HG02798 (cell line): ENCODE data around the gene IQCH.

Source experiments
- ATAC-seq: cut with Tn5 transposase; IDR thresholded peaks from one replicate; pipeline ENCODE4 v1.9.1; 2021; ENCODE audit warnings: mild to moderate bottlenecking; ENCODE audit not compliant: unreplicated experiment, poor library complexity

Gene IQCH

DNA sequence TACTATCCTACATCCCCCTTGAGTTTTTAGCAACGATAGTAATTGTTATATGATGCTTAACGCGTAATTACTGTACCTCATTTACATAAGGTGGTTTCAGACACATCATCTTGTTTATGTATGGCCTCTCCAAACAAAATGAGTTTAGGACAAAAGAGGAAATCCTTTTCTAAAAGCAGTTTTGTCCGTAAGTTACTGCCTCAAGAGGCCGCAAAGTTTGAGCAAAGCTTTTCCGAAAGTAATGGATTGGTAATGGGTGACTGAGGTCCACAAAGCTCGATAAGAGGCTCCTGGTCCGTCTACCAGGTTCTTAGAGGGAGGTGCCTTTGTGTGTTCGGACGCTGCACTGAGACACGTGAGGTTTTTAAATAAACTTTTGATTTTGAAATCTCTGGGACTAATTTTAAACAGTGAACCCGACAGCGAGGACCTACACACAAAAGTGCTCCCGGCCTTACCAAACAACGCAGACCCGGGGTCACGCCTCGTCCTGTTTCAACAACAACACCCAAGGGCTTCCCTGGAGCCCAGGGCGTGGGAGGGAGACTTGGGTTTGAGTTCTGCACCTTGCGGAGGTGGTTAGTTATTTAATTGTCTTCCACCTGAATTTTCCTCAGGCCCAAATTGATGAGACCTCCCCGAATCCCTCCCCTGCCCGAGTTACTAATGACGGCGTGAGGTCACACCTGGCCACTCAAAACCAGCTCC is 265.9 kb downstream of the IQCH start:
- no peak for ATAC-seq

DNA sequence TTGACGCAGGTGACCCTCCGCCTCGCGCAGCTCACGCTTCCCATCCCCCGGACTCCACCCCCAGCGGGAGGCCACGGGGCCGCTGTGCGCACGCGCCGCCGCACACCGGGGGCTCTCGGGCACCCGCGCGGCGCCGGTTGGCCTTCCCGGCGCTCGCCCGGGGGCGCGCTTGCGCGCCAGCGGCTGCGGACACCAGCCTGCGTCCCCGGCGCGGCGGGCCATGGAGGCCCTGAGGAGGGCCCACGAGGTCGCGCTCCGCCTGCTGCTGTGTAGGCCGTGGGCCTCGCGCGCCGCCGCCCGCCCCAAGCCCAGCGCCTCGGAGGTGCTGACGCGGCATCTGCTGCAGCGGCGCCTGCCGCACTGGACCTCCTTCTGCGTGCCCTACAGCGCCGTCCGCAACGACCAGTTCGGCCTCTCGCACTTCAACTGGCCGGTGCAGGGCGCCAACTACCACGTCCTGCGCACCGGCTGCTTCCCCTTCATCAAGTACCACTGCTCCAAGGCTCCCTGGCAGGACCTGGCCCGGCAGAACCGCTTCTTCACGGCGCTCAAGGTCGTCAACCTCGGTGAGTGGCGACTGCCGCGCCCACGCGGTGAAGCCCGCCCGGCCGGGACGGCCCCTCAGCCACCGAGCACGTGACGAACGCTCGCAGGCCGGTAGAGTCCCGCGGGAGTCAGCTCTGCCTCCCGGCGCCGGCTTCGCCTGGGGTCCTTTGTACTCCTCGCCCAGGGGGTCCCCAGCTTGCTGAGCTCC is 266.6 kb downstream of the IQCH start, which contains the start of gene C15orf61:
Gene C15orf61, plus strand, starts transcription at position 103 of the 754 bp plus-strand sequence. Its CDS starts 118 bp downstream, at position 221.
- peak; percentile 84 for ATAC-seq

DNA sequence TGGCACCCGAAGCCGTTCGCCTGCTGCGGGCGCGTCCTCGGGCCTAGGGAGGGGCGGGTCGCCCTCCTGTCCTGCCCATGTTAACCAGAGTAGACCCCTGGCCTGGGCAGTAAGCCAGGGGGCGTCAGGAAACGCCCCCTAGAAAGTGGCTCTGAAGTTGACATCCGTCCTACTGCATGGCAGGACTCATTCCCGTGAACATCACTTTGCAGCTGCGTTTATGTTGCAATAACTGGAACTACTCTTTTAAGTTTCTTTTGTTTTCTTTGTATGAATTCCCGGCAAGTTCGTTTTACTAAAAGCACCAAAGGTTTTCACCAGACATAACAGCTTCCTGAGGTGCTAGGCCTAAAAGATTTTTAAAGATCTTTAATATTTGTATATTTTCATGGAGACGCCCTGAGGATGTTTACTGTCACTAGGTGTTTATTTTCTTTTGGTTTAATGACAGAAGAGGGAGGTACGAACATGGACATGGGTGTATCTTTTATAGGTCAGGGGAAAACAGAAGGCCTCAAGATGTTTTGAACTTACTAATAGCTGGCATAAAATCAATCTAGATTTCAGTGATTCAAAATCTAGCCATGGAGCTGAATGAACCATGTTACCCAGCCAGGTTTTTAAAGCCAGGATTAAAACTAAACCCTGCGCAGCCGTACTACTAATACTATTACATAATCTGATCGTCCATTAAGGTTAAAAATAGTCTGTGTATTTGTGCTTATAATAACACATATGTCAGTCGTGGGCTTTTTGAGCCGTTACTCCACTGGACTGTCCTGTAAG is 267.4 kb downstream of the IQCH start:
- ATAC-seq = no peak

DNA sequence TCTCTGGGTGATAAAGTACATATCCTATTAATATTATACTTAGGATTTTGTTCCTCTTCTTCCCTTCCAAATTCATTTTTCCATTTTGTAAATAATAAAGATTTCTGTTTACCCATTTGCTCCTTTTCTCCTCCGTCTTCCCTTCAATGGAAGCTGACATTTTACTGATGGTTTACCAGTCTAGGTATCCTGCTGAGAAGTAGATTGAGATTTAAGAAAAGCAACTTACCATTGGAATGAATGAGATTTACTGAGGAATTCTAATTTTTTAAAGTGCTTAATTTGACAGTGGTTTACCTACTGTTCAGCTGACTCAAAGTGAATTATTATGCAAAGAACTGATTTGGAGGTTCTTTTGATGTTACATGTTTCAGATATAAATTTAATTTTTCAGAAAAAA is 268.7 kb downstream of the IQCH start:
- ATAC-seq = no peak

DNA sequence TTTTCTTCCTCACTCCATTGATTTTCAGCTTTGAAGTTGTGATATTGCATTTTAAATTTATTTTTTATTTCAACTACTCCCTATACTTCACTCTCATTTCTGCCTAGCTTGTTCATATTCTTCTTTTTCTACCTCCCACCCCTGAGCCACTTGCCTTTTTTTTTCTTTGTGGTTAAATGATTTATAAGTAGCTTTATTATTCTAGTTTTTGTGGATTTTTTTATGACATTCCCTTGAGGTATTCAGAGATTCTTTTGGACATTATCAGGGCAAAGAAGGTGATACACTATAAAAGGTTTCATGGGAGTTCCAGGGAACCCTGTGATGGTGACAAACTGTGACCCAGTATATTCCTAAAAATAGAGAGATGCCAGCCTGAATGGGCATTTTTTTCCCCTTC is 269.6 kb downstream of the IQCH start:
- no peak for ATAC-seq

DNA sequence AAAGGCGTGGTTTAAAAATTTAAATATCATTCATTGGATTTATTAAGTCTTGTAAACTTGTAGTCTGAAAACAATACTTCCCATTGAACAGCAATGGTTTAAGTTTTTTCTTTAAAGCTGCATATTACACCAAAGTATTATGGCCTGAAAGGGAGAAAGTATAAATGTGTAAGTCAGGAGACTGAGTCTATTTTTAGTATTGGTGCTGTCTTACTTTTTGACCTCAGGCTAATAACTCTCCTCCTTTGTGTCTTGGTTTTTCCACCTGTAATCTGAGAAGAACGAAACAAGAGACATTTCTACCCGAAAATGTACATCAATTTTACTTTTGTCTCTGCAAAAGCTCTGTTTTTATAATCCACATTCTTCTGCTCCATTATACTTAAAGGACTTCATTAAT is 273.9 kb downstream of the IQCH start:
- ATAC-seq = no peak

DNA sequence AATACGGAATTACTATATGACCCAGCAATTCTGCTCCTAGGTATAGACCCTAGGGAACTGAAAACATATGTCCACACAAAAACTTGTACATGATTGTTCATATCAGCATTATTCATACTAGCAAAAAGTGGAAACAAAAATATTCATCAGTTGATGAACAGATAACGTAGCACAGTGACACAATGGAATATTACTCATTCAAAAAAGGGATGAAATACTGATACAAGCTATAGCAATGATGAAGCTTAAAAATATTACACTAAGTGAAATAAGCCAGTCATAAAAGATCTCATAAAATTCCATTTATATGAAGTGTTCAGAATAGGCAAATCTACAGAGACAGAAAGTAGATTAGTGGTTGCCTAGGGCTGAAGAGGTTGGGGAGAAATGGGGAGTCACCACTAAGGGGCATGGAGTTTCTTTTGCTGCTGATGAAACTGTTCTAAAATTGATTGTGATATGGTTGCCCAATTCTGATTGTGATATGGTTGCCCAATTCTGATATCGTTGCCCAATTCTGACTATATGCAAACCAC is 276.9 kb downstream of the IQCH start:
- no peak for ATAC-seq

DNA sequence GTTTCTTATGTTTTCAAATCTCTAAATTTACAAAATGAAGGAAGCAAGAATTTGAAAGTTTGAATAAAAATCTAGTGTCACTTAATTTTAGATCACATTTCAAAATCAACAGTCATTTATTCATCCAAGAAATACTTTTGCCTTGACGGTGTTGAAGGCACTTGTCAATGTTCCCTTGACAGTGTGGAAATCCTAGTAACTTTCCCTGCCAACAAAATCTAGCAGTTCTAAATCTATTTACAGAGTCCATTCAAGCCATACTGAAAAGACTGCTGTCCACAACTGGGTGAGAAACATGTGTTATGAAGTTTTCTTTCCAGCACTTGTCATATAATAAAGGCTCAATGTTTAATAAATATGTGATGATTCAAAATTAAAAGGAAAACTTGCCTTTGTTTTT is 279.3 kb downstream of the IQCH start:
- no peak for ATAC-seq

DNA sequence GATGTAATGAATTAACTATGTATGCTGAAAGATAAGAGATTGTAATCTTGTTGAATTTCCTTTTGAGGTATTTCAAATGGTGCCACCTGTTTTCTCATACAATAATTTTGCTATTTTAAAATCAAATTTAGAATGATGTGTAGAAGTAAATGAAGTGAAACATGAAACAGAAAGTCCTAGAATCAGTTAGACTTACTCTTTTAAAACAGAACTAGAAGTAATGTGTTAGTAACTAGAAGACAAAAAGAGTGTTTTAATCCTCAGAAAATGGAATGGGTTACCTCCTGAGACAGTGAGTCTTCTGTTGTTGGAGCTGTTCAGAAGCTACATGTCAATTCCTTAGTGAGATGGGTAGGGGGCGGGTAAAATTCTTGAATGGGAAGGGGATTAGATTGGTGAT is 279.8 kb downstream of the IQCH start:
- ATAC-seq = no peak

DNA sequence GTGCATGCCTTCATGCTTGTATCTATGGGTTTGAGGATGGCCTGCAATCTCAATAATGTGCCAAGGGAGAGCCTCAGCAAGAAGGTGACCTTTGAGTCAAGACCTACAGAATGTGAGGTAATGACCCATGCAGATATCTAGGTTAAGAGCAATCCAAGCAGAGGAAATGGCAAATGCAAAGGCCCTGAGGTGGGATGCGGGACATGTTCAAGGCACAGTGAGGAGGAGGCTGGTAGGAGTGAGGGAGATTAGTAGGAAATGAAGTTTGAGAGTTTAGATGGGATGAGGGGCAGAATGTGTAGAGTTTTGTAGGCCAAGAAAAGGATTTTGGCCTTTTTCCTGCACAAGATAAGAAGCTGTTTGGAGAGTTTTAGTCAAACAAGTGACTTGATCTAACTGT is 283.2 kb downstream of the IQCH start:
- ATAC-seq = no peak

DNA sequence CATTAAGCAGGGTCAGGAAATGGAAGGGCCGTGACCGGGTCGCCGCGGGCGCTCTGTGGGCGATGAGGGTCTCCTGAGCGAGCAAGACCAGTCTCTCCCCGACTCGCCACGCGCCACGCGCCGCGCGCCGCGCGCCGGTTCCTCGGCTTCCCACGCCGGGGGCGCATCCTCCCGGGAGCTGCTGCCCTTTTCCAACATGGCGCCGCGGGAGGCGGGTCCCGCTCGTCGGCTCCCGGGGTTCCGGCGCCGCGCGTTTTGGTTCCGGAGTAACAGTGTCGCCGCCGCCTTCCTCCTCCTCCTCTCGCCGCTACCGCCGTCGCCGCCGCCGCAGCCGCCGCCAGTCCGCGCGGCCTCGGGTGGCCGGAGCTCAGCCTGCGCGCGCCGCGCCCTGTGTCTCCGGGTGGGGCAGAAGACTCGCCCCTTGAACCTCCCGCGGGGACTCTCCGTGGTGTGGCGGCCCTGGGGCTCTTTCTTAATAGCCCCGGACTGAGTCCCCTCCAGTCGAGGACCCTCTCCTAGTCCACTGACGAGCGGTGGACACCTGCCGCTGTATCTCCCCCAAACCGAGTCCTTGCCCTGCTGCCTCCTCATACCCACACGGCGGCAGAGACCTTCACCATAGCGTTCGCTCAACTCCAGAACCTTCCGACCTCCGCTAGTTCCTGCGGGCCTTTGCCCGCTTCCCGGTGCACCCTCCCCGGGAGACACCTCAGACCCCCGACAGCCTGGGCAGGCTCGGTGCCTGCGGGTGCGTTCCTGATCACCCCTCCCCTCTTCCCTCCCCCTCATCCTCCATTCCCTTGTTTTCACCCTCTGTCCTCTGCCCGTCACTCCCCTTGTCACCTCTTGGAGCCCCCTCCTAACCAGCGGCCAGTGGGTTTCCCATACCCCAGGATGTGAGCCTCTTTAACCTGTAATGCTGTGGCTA is 288.1 kb downstream of the IQCH start, which contains the start of gene MAP2K5:
Gene MAP2K5, plus strand, starts transcription at position 284 of the 928 bp plus-strand sequence. Its CDS starts 633 bp downstream, at position 917.
- ATAC-seq = peak; percentile 71

DNA sequence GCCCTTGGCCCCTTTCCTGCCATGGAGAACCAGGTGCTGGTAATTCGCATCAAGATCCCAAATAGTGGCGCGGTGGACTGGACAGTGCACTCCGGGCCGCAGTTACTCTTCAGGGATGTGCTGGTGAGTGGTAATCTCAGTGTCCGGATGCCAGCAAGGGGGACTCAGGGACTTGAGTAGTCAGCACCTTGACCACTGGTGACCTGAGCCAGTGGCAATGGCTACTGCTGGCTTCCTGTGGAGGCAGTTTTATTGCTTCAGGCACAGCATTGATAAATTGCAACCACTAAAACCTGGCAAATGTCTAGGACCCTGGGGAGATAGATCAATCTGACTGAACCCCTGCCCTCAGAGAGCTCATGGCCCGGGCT is 288.7 kb downstream of the IQCH start:
- ATAC-seq = no peak

DNA sequence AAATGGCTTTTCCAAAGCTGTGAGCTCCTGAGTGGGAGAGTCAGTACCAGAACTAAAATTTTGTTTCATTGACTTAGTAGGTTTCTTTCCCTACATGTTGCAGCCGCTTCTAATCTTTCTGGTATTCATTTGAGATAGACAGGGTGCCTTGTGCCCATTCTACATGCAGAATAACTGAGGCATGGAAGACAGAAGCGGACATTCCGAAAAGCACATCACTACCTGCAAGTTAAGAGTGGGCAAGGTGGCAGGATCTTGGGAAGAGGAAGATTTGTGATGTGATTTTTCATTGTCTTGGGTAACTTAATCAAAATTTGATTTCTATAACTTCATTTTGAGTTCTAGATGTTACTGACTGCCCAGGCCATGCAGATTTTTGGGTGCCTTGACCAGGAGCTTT is 289.9 kb downstream of the IQCH start:
- no peak for ATAC-seq

DNA sequence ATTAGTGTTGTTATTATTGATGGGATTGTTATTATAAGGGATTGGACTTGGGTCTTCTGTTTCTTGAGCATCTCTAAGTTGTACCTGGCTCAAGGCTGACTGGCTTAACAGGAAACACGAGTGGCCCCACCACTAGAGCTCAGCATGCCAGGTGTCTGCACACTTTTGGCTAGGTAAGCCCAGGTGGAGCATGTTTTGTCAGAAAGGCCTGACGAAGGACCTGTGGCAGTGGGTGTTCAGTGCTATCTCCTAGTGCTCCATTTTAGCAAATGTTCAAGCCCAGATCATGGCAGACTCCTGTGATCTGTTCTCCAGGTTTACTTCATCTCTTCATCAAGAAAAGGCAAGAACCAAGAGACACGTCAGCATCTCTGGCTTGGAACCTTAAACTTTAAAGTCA is 291.3 kb downstream of the IQCH start:
- no peak for ATAC-seq

DNA sequence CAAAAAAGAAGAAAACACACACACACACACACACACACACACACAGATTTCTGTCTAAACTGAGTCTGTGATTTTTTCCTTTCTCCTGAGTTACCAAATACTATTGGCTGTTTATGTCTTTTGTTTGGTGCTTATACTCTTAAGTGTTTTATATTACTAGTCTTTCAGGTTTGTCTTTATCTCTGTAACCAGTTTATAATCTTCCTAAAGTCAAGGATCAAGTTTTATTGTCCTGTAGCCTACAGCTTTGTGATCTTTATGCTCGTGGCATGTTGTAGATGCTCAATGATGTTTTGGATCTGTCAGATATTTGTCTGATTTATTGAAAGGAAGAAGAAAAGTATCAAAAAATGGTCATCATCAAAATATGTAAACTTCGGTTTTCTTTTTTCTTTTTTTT is 292.5 kb downstream of the IQCH start:
- ATAC-seq = no peak

DNA sequence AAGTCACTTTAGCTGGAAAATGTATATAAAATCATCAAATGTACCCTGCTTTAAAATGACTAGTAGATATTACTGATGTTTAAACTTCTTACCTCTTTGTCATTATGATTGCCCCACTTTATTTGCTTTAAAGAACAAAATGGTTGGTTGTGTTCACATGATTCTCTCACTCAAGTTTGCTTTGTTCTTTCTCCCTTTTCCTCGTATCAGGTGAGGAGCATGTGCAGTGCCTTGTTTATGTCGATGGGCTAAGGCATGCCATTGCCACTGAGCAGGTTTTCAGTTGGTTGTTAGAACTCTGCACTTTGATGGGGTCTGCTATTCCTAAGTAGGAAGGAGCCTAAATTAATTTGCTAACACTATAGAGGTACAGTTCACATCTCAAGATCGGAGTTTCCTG is 293.2 kb downstream of the IQCH start:
- no peak for ATAC-seq

DNA sequence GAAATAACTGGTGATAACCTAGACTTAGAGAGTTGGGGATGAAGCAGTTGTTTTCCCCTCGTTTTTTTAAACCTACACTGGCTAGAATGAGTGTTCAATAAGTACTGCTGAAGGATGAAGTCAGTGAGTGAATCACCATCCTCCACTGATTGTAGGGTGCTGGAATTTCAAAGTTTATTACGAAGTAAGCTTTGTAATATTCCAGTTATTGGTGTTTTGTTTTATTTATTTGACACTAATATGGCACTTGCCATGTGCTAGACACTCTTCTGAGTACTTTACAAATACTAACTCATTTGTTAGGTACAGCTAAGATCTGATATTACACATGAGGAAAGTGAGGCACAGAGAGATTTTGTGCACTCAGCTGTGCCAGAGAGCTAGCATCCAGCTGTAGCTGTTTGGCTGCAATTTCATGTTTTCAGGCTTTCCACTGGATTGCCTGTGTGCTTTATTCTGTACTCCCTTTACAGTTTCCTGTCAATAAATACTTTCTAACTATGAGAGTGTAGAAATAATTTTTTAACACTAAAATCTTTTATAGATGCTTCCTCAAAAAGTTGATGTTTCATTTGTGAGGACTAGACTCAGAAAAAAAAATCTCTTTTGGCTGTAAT is 293.8 kb downstream of the IQCH start:
- ATAC-seq = no peak

DNA sequence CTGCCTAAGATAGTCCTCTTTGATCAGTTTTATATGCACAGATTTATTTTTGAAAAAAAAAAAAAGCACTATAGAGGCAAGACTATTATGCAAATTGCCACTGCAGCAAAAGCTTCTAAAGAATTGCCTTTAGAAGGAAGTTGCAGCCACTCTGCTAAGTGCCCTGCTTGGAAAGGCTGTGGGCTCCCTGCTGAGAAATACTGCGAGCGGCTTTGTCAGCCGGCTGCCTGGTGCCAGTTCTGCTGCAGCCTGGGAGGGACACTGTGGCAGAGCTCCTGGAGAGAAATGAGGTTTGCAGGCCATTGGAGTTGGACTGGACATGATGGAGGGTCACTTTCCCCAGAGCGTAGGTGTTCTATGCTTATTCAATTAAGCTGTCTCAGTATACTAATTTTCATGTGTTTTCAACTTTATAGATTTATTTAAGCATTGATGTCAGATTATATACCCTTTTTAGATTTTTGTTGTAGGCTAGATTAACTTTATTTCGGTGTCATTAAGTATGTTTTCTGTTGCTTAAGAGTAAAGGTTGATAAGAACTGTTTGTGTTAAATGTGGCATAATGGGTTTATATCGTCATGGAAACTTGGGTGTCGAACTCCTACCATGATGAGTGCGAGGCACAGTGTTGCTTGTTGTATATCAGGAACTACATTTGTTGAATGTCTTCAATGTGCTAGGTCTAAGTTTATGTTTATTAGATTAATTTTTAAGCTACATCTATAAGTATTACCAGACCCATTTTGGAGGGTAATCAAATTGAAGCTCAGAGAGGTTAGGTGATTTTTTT is 294.5 kb downstream of the IQCH start:
- ATAC-seq = no peak

DNA sequence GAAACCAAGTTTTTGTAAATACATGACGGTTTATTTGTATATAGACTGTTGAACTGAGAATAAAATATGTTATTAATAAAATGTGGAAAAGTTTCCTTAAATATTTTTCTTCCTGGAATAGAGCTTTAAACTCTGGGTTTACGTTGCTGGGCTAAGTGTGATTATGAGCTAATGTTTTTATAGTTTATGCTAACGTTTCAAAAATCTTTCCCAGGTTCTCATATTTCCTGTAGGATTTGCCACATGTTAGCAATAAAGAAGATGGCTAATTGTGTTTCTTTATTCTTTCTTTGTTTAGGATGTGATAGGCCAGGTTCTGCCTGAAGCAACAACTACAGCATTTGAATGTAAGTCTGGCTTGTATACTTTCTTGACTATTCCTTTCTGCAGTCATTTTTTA is 295.1 kb downstream of the IQCH start:
- ATAC-seq = no peak
